ENCODE measurements around the gene RAB14. TPM values are rescaled to one million over a fixed set of nuclear protein-coding genes. Genes with fewer than 3 reads are reported as not detected.

The RAB14 gene
- total and polyA plus RNA-seq, 10 of the 15 experiments (the other 5 are each of a cell fraction or from before 2014, with no cell fraction given): 16.7 to 59.9 (median 25.4) TPM

- TF ChIP-seq ZNF24 (IDR thresholded peaks at IDR 0.05): no peak
- TF ChIP-seq, protein P1, sequence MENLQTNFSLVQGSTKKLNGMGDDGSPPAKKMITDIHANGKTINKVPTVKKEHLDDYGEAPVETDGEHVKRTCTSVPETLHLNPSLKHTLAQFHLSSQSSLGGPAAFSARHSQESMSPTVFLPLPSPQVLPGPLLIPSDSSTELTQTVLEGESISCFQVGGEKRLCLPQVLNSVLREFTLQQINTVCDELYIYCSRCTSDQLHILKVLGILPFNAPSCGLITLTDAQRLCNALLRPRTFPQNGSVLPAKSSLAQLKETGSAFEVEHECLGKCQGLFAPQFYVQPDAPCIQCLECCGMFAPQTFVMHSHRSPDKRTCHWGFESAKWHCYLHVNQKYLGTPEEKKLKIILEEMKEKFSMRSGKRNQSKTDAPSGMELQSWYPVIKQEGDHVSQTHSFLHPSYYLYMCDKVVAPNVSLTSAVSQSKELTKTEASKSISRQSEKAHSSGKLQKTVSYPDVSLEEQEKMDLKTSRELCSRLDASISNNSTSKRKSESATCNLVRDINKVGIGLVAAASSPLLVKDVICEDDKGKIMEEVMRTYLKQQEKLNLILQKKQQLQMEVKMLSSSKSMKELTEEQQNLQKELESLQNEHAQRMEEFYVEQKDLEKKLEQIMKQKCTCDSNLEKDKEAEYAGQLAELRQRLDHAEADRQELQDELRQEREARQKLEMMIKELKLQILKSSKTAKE (IDR thresholded peaks at IDR 0.05; ENCODE audit: low read depth, poor library complexity, severe bottlenecking): no peak
- TF ChIP-seq, protein P2, sequence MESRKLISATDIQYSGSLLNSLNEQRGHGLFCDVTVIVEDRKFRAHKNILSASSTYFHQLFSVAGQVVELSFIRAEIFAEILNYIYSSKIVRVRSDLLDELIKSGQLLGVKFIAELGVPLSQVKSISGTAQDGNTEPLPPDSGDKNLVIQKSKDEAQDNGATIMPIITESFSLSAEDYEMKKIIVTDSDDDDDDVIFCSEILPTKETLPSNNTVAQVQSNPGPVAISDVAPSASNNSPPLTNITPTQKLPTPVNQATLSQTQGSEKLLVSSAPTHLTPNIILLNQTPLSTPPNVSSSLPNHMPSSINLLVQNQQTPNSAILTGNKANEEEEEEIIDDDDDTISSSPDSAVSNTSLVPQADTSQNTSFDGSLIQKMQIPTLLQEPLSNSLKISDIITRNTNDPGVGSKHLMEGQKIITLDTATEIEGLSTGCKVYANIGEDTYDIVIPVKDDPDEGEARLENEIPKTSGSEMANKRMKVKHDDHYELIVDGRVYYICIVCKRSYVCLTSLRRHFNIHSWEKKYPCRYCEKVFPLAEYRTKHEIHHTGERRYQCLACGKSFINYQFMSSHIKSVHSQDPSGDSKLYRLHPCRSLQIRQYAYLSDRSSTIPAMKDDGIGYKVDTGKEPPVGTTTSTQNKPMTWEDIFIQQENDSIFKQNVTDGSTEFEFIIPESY (IDR thresholded peaks at IDR 0.05): no peak
- TF ChIP-seq MXI1 (IDR thresholded peaks at IDR 0.05; ENCODE audit: low read depth, low read length): no peak
- TF ChIP-seq, protein P3, sequence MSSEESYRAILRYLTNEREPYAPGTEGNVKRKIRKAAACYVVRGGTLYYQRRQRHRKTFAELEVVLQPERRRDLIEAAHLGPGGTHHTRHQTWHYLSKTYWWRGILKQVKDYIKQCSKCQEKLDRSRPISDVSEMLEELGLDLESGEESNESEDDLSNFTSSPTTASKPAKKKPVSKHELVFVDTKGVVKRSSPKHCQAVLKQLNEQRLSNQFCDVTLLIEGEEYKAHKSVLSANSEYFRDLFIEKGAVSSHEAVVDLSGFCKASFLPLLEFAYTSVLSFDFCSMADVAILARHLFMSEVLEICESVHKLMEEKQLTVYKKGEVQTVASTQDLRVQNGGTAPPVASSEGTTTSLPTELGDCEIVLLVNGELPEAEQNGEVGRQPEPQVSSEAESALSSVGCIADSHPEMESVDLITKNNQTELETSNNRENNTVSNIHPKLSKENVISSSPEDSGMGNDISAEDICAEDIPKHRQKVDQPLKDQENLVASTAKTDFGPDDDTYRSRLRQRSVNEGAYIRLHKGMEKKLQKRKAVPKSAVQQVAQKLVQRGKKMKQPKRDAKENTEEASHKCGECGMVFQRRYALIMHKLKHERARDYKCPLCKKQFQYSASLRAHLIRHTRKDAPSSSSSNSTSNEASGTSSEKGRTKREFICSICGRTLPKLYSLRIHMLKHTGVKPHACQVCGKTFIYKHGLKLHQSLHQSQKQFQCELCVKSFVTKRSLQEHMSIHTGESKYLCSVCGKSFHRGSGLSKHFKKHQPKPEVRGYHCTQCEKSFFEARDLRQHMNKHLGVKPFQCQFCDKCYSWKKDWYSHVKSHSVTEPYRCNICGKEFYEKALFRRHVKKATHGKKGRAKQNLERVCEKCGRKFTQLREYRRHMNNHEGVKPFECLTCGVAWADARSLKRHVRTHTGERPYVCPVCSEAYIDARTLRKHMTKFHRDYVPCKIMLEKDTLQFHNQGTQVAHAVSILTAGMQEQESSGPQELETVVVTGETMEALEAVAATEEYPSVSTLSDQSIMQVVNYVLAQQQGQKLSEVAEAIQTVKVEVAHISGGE (CRISPR knock-in tag; IDR thresholded peaks at IDR 0.05): no peak
- no peak for TF ChIP-seq CREB1 (IDR thresholded peaks at IDR 0.05; ENCODE audit: low read depth)
- TF ChIP-seq ZNF217 (IDR thresholded peaks at IDR 0.05): no peak
- TF ChIP-seq RB1 (IDR thresholded peaks at IDR 0.05; ENCODE audit: borderline replicate concordance): no peak
- TF ChIP-seq WRNIP1 (IDR thresholded peaks at IDR 0.05; ENCODE audit: borderline replicate concordance, low read depth, low read length): no peak
These were observed 12.7 kb downstream of the RAB14 start (continued) for GRCh38 chr9:121189006-121189405.
